Smooth muscle cell (in vitro differentiated cells): ENCODE measurements around the gene RAB3IL1. TPM values are rescaled to one million over a fixed set of nuclear protein-coding genes. Genes with fewer than 3 reads are reported as not detected.

Source experiments
- DNase-seq: peaks from one replicate; lab custom pipeline; 2025; ENCODE audit not compliant: unreplicated experiment; lab: John Stamatoyannopoulos, UW
- H2AFZ ChIP-seq: fragments of 200-600 bp; sonication (generic); 2 replicates; pipeline ENCODE4 v1.6.0; 2016; ENCODE audit warnings: antibody characterized with exemption, low read depth, mild to moderate bottlenecking
- H3F3A ChIP-seq: fragments of 200-600 bp; sonication (generic); 2 replicates; pipeline ENCODE4 v1.6.0; 2017; ENCODE audit warnings: antibody characterized with exemption, low read depth
- H3K27ac ChIP-seq: fragments of 200-600 bp; sonication (generic); 2 replicates; pipeline ENCODE4 v1.5.1; 2016; ENCODE audit warnings: low read depth, mild to moderate bottlenecking
- H3K27me3 ChIP-seq: fragments of 200-600 bp; sonication (generic); 2 replicates; pipeline ENCODE4 v1.6.1; 2016; ENCODE audit warnings: low read depth, mild to moderate bottlenecking
- H3K36me3 ChIP-seq: fragments of 200-600 bp; sonication (generic); 2 replicates; pipeline ENCODE4 v1.5.1; 2016; ENCODE audit warnings: low read depth
- H3K4me1 ChIP-seq: fragments of 200-600 bp; sonication (generic); 2 replicates; pipeline ENCODE4 v1.5.1; 2016; ENCODE audit warnings: low read depth
- H3K4me2 ChIP-seq: fragments of 200-600 bp; sonication (generic); 2 replicates; pipeline ENCODE4 v1.6.0; 2016; ENCODE audit warnings: mild to moderate bottlenecking
- H3K4me3 ChIP-seq: fragments of 200-600 bp; sonication (generic); 2 replicates; pipeline ENCODE4 v1.5.1; 2016; ENCODE audit warnings: mild to moderate bottlenecking
- H3K79me2 ChIP-seq: fragments of 200-600 bp; sonication (generic); 2 replicates; pipeline ENCODE4 v1.6.0; 2016; ENCODE audit warnings: low read depth, mild to moderate bottlenecking
- H3K9ac ChIP-seq: fragments of 200-600 bp; sonication (generic); 2 replicates; pipeline ENCODE4 v1.6.0; 2016; ENCODE audit warnings: low read depth
- H3K9me3 ChIP-seq: fragments of 200-600 bp; sonication (generic); replicated peaks from 2 replicates; pipeline ENCODE4 v1.5.1; 2016; ENCODE audit warnings: low read depth
- H4K20me1 ChIP-seq: fragments of 200-600 bp; sonication (generic); 2 replicates; pipeline ENCODE4 v1.6.0; 2016; ENCODE audit warnings: low read depth
- WGBS: methylation state at CpG from one replicate; pipeline ENCODE4 v1.1.7; 2016; ENCODE audit warnings: low lambda C conversion rate; 5-methylcytosine and 5-hydroxymethylcytosine counted together
- polyA plus RNA-seq: library from polyadenylated mRNA; unstranded; fragments of >200 nt; fragmentation: Nextera tagmentation; extraction: Ambion mirVana; gene quantifications from 2 replicates; pipeline ENCODE4 v1.2.1, GENCODE V29; 2016
- total RNA-seq: library from RNA; depleted of rRNA; stranded (reverse); fragments of >200 nt; gene quantifications from 2 replicates; pipeline ENCODE4 v1.2.3, GENCODE V29; 2014
- TF ChIP-seq, protein P1 (sequence below): fragments of 200-600 bp; sonication (generic); IDR thresholded peaks from 2 replicates; pipeline ENCODE4 v1.5.1; 2017; ENCODE audit warnings: borderline replicate concordance, mild to moderate bottlenecking, antibody characterized with exemption; ENCODE audit not compliant: insufficient read depth, poor library complexity, severe bottlenecking

The RAB3IL1 gene
- total and polyA plus RNA-seq, 2 experiments from 2014 or later = 4.9 to 11.6 TPM

- Histone ChIP-seq H3K4me2 (no peak overlapping the region), H3K27ac (no peak overlapping the region), H3K27me3 (no peaks in the 10 kb centered on the region), H3K36me3 (no peaks in the 10 kb centered on the region), H3K79me2 (no peaks in the 10 kb centered on the region), H3F3A (no peaks in the 10 kb centered on the region), H3K4me3 (no peak overlapping the region), H3K9ac (no peak overlapping the region), H4K20me1 (no peaks in the 10 kb centered on the region), H3K9me3 (no peaks in the 10 kb centered on the region), H3K4me1 (no peaks in the 10 kb centered on the region), H2AFZ (no peak overlapping the region)
- peak; percentile 23 for DNase-seq
- TF ChIP-seq, protein P1, sequence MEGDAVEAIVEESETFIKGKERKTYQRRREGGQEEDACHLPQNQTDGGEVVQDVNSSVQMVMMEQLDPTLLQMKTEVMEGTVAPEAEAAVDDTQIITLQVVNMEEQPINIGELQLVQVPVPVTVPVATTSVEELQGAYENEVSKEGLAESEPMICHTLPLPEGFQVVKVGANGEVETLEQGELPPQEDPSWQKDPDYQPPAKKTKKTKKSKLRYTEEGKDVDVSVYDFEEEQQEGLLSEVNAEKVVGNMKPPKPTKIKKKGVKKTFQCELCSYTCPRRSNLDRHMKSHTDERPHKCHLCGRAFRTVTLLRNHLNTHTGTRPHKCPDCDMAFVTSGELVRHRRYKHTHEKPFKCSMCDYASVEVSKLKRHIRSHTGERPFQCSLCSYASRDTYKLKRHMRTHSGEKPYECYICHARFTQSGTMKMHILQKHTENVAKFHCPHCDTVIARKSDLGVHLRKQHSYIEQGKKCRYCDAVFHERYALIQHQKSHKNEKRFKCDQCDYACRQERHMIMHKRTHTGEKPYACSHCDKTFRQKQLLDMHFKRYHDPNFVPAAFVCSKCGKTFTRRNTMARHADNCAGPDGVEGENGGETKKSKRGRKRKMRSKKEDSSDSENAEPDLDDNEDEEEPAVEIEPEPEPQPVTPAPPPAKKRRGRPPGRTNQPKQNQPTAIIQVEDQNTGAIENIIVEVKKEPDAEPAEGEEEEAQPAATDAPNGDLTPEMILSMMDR = peak; percentile 75
- 68% methylated on average over 16 of the region's 17 CpGs for WGBS
These were observed 19.7 kb downstream of the RAB3IL1 start for GRCh38 chr11:61897387-61898246.

GRCh38 chr11:61896665-61897386 is 20.5 kb downstream of the RAB3IL1 start:
- Histone ChIP-seq H3K9me3 (no peaks in the 10 kb centered on the region), H3K36me3 (no peaks in the 10 kb centered on the region), H4K20me1 (no peaks in the 10 kb centered on the region), H3F3A (no peaks in the 10 kb centered on the region), H3K79me2 (no peaks in the 10 kb centered on the region), H2AFZ (no peak overlapping the region), H3K4me3 (no peak overlapping the region), H3K27ac (no peak overlapping the region), H3K9ac (no peak overlapping the region), H3K4me1 (no peaks in the 10 kb centered on the region), H3K4me2 (no peak overlapping the region), H3K27me3 (no peaks in the 10 kb centered on the region)
- TF ChIP-seq, protein P1 = no peak
- no peak for DNase-seq
- 88% methylated on average over 15 of the region's 15 CpGs for WGBS

- TF ChIP-seq, protein P1 = no peak
- Histone ChIP-seq H3K79me2 (no peaks in the 10 kb centered on the region), H3K36me3 (no peaks in the 10 kb centered on the region), H3K4me3 (no peak overlapping the region), H2AFZ (no peak overlapping the region), H3K9me3 (no peaks in the 10 kb centered on the region), H3F3A (no peaks in the 10 kb centered on the region), H3K27me3 (no peaks in the 10 kb centered on the region), H3K27ac (no peak overlapping the region), H3K9ac (no peak overlapping the region), H4K20me1 (no peaks in the 10 kb centered on the region), H3K4me1 (no peaks in the 10 kb centered on the region), H3K4me2 (no peak overlapping the region)
- WGBS = 90% methylated on average over 4 of the region's 4 CpGs
- DNase-seq = no peak
These were observed 21.7 kb downstream of the RAB3IL1 start for GRCh38 chr11:61895718-61896059.
